Measurements from ENCODE around the gene SATB1. TPM values are rescaled to one million over a fixed set of nuclear protein-coding genes. Genes with fewer than 3 reads are reported as not detected.

Gene SATB1
- total and polyA plus RNA-seq, 2 of the 4 experiments (the other 2 are of a cell fraction), result 7.5 to 10.7 TPM

DNA sequence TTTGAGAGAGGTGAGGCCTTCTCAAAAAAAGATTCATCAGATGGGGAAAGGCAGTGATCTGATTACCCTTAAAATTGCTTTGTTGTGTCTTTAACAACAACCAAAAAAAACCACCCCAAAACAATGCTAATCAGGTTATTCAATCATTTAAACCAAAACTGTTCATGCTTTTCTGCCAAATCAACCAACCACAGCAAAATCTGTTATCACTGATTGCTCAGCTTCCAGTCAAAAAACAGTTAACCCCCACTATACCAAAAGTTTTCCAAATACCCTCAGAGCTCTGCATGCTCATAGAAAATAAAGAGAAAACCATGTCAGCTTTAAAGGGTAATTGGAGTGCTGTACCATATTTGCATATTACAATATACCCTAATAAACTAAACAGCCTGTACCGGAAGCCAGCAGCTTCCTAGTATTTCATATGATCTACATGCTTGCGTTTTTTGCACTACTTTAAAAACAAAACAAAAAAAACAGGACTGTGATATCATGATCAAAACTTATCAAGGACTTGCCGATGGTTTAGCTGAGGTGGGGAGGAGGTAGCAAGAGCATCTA is 22.8 kb downstream of the SATB1 start:
- POLR2A ChIA-PET (ENCODE audit: unreplicated experiment), result no interaction called here
- Histone ChIP-seq H3K14ac (replicated peaks; ENCODE audit: low read depth, low read length) (no peak overlapping the region), H3K56ac (ENCODE audit: extremely low read depth, insufficient read depth, low read length) (no peak overlapping the region), H4K5ac (ENCODE audit: low read depth, low read length) (no peak overlapping the region), H3K23ac (ENCODE audit: low read depth, low read length) (no peak overlapping the region), H3K4me2 (ENCODE audit: low read depth, low read length) (no peak overlapping the region), H2AK5ac (ENCODE audit: low read depth, low read length) (no peak overlapping the region), H2AFZ (replicated peaks; ENCODE audit: low read length, poor library complexity) (no peak overlapping the region), H2BK15ac (ENCODE audit: low read depth, low read length) (no peak overlapping the region), H2BK20ac (ENCODE audit: low read depth, low read length) (no peak overlapping the region), H3K4me1 (ENCODE audit: control insufficient read depth, insufficient read depth, low read length) (no peaks in the 10 kb centered on the region), H2BK120ac (ENCODE audit: low read depth, low read length) (no peak overlapping the region), H3K9me1 (ENCODE audit: insufficient read depth, low read length) (no peaks in the 10 kb centered on the region), H4K20me1 (ENCODE audit: insufficient read depth, low read length) (no peaks in the 10 kb centered on the region), H3K4ac (ENCODE audit: low read depth, low read length) (no peak overlapping the region), H2BK5ac (ENCODE audit: low read depth, low read length, poor library complexity, severe bottlenecking) (no peak overlapping the region), H4K8ac (ENCODE audit: low read depth in 2 of 2, low read length in 2 of 2) (no peak overlapping the region), H3K79me1 (ENCODE audit: low read depth in 1 of 2, low read length in 2 of 2) (no peaks in the 10 kb centered on the region), H3K18ac (ENCODE audit: low read depth, low read length) (no peak overlapping the region), H2AK9ac (replicated peaks; ENCODE audit: low read depth, low read length, poor library complexity) (no peak overlapping the region), H3K9ac (ENCODE audit: low read depth, low read length) (no peak overlapping the region), H4K91ac (ENCODE audit: insufficient read depth, low read depth, low read length) (no peak overlapping the region), H3K36me3 (ENCODE audit: control insufficient read depth, insufficient read depth, low read length) (no peaks in the 10 kb centered on the region), H3K27me3 (ENCODE audit: control insufficient read depth, insufficient read depth, low read length) (no peaks in the 10 kb centered on the region), H3K27ac (ENCODE audit: insufficient read depth, low read length) (no peak overlapping the region), H3K4me3 (ENCODE audit: insufficient read depth, low read depth, low read length) (no peak overlapping the region), H3K9me3 (ENCODE audit: control insufficient read depth, insufficient read depth, low read length) (no peaks in the 10 kb centered on the region)
- no TSS peak for BruUV-seq (replicated peaks)
- TF ChIP-seq CEBPB (IDR thresholded peaks at IDR 0.05; ENCODE audit: low read depth, low read length), result no peak
- no peak for TF ChIP-seq MXI1 (IDR thresholded peaks at IDR 0.05; ENCODE audit: borderline replicate concordance, low read depth, low read length)
- no peak for TF ChIP-seq RCOR1 (IDR thresholded peaks at IDR 0.05; ENCODE audit: insufficient replicate concordance, low read length)
- TF ChIP-seq, protein P1, sequence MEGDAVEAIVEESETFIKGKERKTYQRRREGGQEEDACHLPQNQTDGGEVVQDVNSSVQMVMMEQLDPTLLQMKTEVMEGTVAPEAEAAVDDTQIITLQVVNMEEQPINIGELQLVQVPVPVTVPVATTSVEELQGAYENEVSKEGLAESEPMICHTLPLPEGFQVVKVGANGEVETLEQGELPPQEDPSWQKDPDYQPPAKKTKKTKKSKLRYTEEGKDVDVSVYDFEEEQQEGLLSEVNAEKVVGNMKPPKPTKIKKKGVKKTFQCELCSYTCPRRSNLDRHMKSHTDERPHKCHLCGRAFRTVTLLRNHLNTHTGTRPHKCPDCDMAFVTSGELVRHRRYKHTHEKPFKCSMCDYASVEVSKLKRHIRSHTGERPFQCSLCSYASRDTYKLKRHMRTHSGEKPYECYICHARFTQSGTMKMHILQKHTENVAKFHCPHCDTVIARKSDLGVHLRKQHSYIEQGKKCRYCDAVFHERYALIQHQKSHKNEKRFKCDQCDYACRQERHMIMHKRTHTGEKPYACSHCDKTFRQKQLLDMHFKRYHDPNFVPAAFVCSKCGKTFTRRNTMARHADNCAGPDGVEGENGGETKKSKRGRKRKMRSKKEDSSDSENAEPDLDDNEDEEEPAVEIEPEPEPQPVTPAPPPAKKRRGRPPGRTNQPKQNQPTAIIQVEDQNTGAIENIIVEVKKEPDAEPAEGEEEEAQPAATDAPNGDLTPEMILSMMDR (conservative IDR thresholded peaks at IDR 0.05; ENCODE audit: low read depth, low read length), result no peak
- TF ChIP-seq RAD21 (IDR thresholded peaks at IDR 0.05; ENCODE audit: low read length), result no peak
- no peak for TF ChIP-seq CHD1 (IDR thresholded peaks at IDR 0.05; ENCODE audit: low read depth, low read length)
- TF ChIP-seq, protein P2, sequence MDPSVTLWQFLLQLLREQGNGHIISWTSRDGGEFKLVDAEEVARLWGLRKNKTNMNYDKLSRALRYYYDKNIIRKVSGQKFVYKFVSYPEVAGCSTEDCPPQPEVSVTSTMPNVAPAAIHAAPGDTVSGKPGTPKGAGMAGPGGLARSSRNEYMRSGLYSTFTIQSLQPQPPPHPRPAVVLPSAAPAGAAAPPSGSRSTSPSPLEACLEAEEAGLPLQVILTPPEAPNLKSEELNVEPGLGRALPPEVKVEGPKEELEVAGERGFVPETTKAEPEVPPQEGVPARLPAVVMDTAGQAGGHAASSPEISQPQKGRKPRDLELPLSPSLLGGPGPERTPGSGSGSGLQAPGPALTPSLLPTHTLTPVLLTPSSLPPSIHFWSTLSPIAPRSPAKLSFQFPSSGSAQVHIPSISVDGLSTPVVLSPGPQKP (IDR thresholded peaks at IDR 0.05; ENCODE audit: borderline replicate concordance, low read depth, low read length), result no peak
- in situ Hi-C loops (cut with MboI; ENCODE audit: low sequenced_read_pairs) (no loop called here), intact Hi-C loops (cut with micrococcal nuclease) (no loop called here), dilution Hi-C loops (cut with HindIII; ENCODE audit: low sequenced_read_pairs, unreplicated experiment) (no loop called here)
- DNase-seq, result no peak
- CTCF ChIA-PET, result interaction anchor here (0.7 to 2.3 kb wide), 4 partner anchors 11 to 59 kb away, joined by 3 to 15 read pairs (median 4); no protein-coding TSS in a partner anchor
- no peak for ATAC-seq (ENCODE audit: low read depth)
- no CpG with 5 or more reads among the region's 3 CpGs for WGBS, 2 experiments (ENCODE audit: extremely low coverage in 2 of 2, insufficient read length in 1 of 2)

Data from IMR-90 (cell line).